IMR-90 (cell line): ENCODE data around the gene ARL10. TPM values are rescaled to one million over a fixed set of nuclear protein-coding genes. Genes with fewer than 3 reads are reported as not detected.

Experiments used
- ATAC-seq: fragments of 200-7000 bp; cut with Tn5 transposase; 2 replicates; pipeline ENCODE4 v1.9.1; 2020; ENCODE audit warnings: low read depth, mild to moderate bottlenecking, moderate library complexity
- BruUV-seq: library from RNA; stranded (reverse); fragments of 400-500 nt; replicated peaks from 2 replicates; lab custom pipeline; 2021; lab: Mats Ljungman, UMichigan
- CTCF ChIA-PET: fragments of 300-600 bp; formaldehyde crosslinking; extraction: SDS; loops from one replicate; lab custom pipeline; 2021; ENCODE audit warnings: antibody characterized with exemption; lab: Yijun Ruan, JAX
- POLR2A ChIA-PET: fragments of 300-600 bp; sonication (Branson Sonifier 250); formaldehyde crosslinking; loops from one replicate; lab custom pipeline; 2022; ENCODE audit warnings: antibody characterized with exemption; ENCODE audit not compliant: unreplicated experiment; lab: Charles Lee
- DNase-seq: peaks from one replicate; pipeline ENCODE4 v3.0.0; 2013
- H2AFZ ChIP-seq: replicated peaks from 2 replicates; pipeline ENCODE3; 2013; ENCODE audit warnings: low read length, mild to moderate bottlenecking; ENCODE audit not compliant: poor library complexity
- H2AK5ac ChIP-seq: 2 replicates; pipeline ENCODE4 v1.6.1; 2013; ENCODE audit warnings: low read depth, low read length, inconsistent platforms
- H2AK9ac ChIP-seq: replicated peaks from 2 replicates; pipeline ENCODE3; 2013; ENCODE audit warnings: mild to moderate bottlenecking, low read depth, low read length, moderate library complexity; ENCODE audit not compliant: poor library complexity
- H2BK120ac ChIP-seq: 2 replicates; pipeline ENCODE4 v1.6.1; 2013; ENCODE audit warnings: low read depth, low read length, inconsistent platforms
- H2BK15ac ChIP-seq: 3 replicates; pipeline ENCODE4 v1.6.1; 2013; ENCODE audit warnings: low read depth, low read length, inconsistent platforms
- H2BK20ac ChIP-seq: 2 replicates; pipeline ENCODE4 v1.6.1; 2013; ENCODE audit warnings: low read depth, mild to moderate bottlenecking, inconsistent platforms, low read length, moderate library complexity
- H2BK5ac ChIP-seq: 2 replicates; pipeline ENCODE4 v1.6.1; 2013; ENCODE audit warnings: mild to moderate bottlenecking, low read depth, low read length, inconsistent platforms; ENCODE audit not compliant: poor library complexity, severe bottlenecking
- H3K14ac ChIP-seq: replicated peaks from 2 replicates; pipeline ENCODE4 v1.6.1; 2013; ENCODE audit warnings: low read depth, low read length, inconsistent platforms
- H3K18ac ChIP-seq: 2 replicates; pipeline ENCODE4 v1.6.1; 2013; ENCODE audit warnings: low read depth, low read length, control low read depth
- H3K23ac ChIP-seq: 2 replicates; pipeline ENCODE4 v1.6.1; 2013; ENCODE audit warnings: low read depth, low read length, inconsistent platforms
- H3K27ac ChIP-seq: 2 replicates; pipeline ENCODE4 v1.5.1; 2013; ENCODE audit warnings: mild to moderate bottlenecking, control low read depth, low read length; ENCODE audit not compliant: insufficient read depth
- H3K27me3 ChIP-seq: 2 replicates; pipeline ENCODE4 v1.6.1; 2013; ENCODE audit warnings: low read length; ENCODE audit not compliant: control insufficient read depth, insufficient read depth
- H3K36me3 ChIP-seq: 2 replicates; pipeline ENCODE4 v1.6.1; 2013; ENCODE audit warnings: low read length, mixed read lengths; ENCODE audit not compliant: control insufficient read depth, insufficient read depth
- H3K4ac ChIP-seq: 2 replicates; pipeline ENCODE4 v1.6.1; 2013; ENCODE audit warnings: low read depth, low read length, inconsistent platforms
- H3K4me1 ChIP-seq: 2 replicates; pipeline ENCODE4 v1.6.1; 2013; ENCODE audit warnings: low read length, mixed read lengths; ENCODE audit not compliant: control insufficient read depth, insufficient read depth
- H3K4me2 ChIP-seq: 2 replicates; pipeline ENCODE4 v1.6.1; 2013; ENCODE audit warnings: low read depth, mild to moderate bottlenecking, control low read depth, low read length, moderate library complexity
- H3K4me3 ChIP-seq: 2 replicates; pipeline ENCODE4 v1.5.1; 2013; ENCODE audit warnings: low read depth, mild to moderate bottlenecking, control low read depth, low read length, moderate library complexity; ENCODE audit not compliant: insufficient read depth
- H3K56ac ChIP-seq: 2 replicates; pipeline ENCODE4 v1.6.1; 2013; ENCODE audit warnings: low read length, inconsistent platforms; ENCODE audit not compliant: insufficient read depth; ENCODE audit errors: extremely low read depth
- H3K79me1 ChIP-seq, 2 experiments: 2 replicates each; pipeline ENCODE4 v1.6.1; 2013; ENCODE audit warnings: low read length in 2 of 2, inconsistent platforms in 1 of 2, low read depth in 1 of 2
- H3K9ac ChIP-seq: 2 replicates; pipeline ENCODE4 v1.6.1; 2013; ENCODE audit warnings: low read depth, low read length, control low read depth
- H3K9me1 ChIP-seq: 2 replicates; pipeline ENCODE4 v1.6.1; 2013; ENCODE audit warnings: low read length, inconsistent platforms; ENCODE audit not compliant: insufficient read depth
- H3K9me3 ChIP-seq: 2 replicates; pipeline ENCODE4 v1.6.1; 2013; ENCODE audit warnings: low read length; ENCODE audit not compliant: control insufficient read depth, insufficient read depth
- H4K20me1 ChIP-seq: 2 replicates; pipeline ENCODE4 v1.6.1; 2013; ENCODE audit warnings: low read length, inconsistent platforms; ENCODE audit not compliant: insufficient read depth
- H4K5ac ChIP-seq: 2 replicates; pipeline ENCODE4 v1.6.1; 2013; ENCODE audit warnings: mild to moderate bottlenecking, low read depth, low read length, control low read depth
- H4K8ac ChIP-seq, 2 experiments: 2 replicates each; pipeline ENCODE4 v1.6.1; 2013; ENCODE audit warnings: low read depth in 2 of 2, low read length in 2 of 2, control low read depth in 1 of 2, inconsistent platforms in 1 of 2
- H4K91ac ChIP-seq: 2 replicates; pipeline ENCODE4 v1.6.1; 2013; ENCODE audit warnings: low read depth, low read length, inconsistent platforms; ENCODE audit not compliant: insufficient read depth
- CHD1 ChIP-seq: IDR thresholded peaks from 2 replicates; pipeline ENCODE4 v1.6.1; 2012; ENCODE audit warnings: low read depth, low read length, improper control_type of control experiment
- CTCF ChIP-seq: conservative IDR thresholded peaks from 2 replicates; pipeline ENCODE4 v1.5.1; 2012; ENCODE audit warnings: mild to moderate bottlenecking, low read depth, low read length, improper control_type of control experiment
- ELK1 ChIP-seq: fragments of 150-350 bp; IDR thresholded peaks from 2 replicates; pipeline ENCODE4 v1.6.1; 2016; ENCODE audit warnings: low read depth, mild to moderate bottlenecking, low read length, moderate library complexity, borderline replicate concordance
- MAZ ChIP-seq: IDR thresholded peaks from 2 replicates; pipeline ENCODE4 v1.6.1; 2012; ENCODE audit warnings: low read depth, mild to moderate bottlenecking, low read length, improper control_type of control experiment, moderate library complexity, borderline replicate concordance
- NFE2L2 ChIP-seq: fragments of 150-350 bp; IDR thresholded peaks from 2 replicates; pipeline ENCODE4 v1.6.1; 2016; ENCODE audit warnings: low read depth, mild to moderate bottlenecking, low read length
- WGBS, 2 experiments: methylation state at CpG; one replicate each; pipeline versions ENCODE4 v1.1.5 to v1.1.7; 2013; ENCODE audit warnings: missing lambda C conversion rate in 2 of 2; ENCODE audit not compliant: insufficient read length in 1 of 2; ENCODE audit errors: extremely low coverage in 2 of 2; 5-methylcytosine and 5-hydroxymethylcytosine counted together
- dilution Hi-C: fragments of 300-500 bp; cut with HindIII; formaldehyde crosslinking; loops from one replicate; pipeline ENCODE4 v1.14.3; 2018; ENCODE audit warnings: low sequenced_read_pairs; ENCODE audit not compliant: unreplicated experiment
- in situ Hi-C: fragments of 300-500 bp; cut with MboI; formaldehyde crosslinking; loops from 3 replicates; pipeline ENCODE4 v1.14.3; 2019; ENCODE audit warnings: low sequenced_read_pairs, inconsistent platforms, mixed read lengths
- intact Hi-C: fragments of 100-400 bp; cut with micrococcal nuclease; formaldehyde crosslinking; loops from 2 replicates; pipeline ENCODE4 v1.10.0; 2022
- polyA plus RNA-seq, 3 experiments: library from polyadenylated mRNA; depleted of rRNA; stranded (reverse); fragments of >200 nt; gene quantifications; 2 replicates each; pipeline ENCODE4 v1.2.3, GENCODE V29; 2012; ENCODE audit warnings: low replicate concordance in 1 of 3
- total RNA-seq: library from RNA; depleted of rRNA; stranded (reverse); fragments of >200 nt; gene quantifications from 2 replicates; pipeline ENCODE4 v1.2.3, GENCODE V29; 2012

Gene ARL10
- total and polyA plus RNA-seq, 2 of the 4 experiments (the other 2 are of a cell fraction): 3.6 to 6.0 TPM

GRCh38 chr5:176381979-176382378 is 16.7 kb downstream of the ARL10 start:
- Histone ChIP-seq H3K9me3 (no peaks in the 10 kb centered on the region), H4K8ac (no peak overlapping the region; a peak in 1 of 4 replicates), H3K36me3 (peaks cover 38% of the 10 kb centered on the region), H4K5ac (no peak overlapping the region), H2BK20ac (no peak overlapping the region), H2BK5ac (no peak overlapping the region), H3K79me1 (peaks cover 8 to 18% of the 10 kb centered on the region in 2 experiments; a peak in 3 of 4 replicates), H3K56ac (no peak overlapping the region), H2AK9ac (no peak overlapping the region), H2BK15ac (no peak overlapping the region), H2BK120ac (no peak overlapping the region), H3K4me3 (no peak overlapping the region), H3K4me2 (no peak overlapping the region), H3K14ac (no peak overlapping the region), H3K18ac (no peak overlapping the region), H3K27me3 (no peaks in the 10 kb centered on the region), H4K91ac (no peak overlapping the region), H3K23ac (no peak overlapping the region), H3K4ac (no peak overlapping the region), H3K9ac (no peak overlapping the region), H3K27ac (no peak overlapping the region), H3K9me1 (no peaks in the 10 kb centered on the region; the same call in 1 of the 2 replicates), H4K20me1 (no peaks in the 10 kb centered on the region; the same call in 1 of the 2 replicates), H2AFZ (no peak overlapping the region), H2AK5ac (no peak overlapping the region), H3K4me1 (no peaks in the 10 kb centered on the region)
- ATAC-seq (no peak), DNase-seq (no peak)
- WGBS, 2 experiments: 100% methylated on average over 2 of the region's 3 CpGs; no CpG with 5 or more reads in 1 of the 2 experiments
- CTCF ChIA-PET: no interaction called here
- POLR2A ChIA-PET: no interaction called here
- in situ Hi-C loops (no loop called here), dilution Hi-C loops (no loop called here), intact Hi-C loops (no loop called here)
- no peak for TF ChIP-seq NFE2L2
- no peak for TF ChIP-seq ELK1
- no peak for TF ChIP-seq CHD1
- no peak for TF ChIP-seq MAZ
- TF ChIP-seq CTCF: no peak
- BruUV-seq: no TSS peak
